WTC11 (cell line): Measurements from ENCODE around the gene PGAP6. TPM values are rescaled to one million over a fixed set of nuclear protein-coding genes. Genes with fewer than 3 reads are reported as not detected.

ENCODE experiments used
- ATAC-seq: fragments of 200-7000 bp; cut with Tn5 transposase; 2 replicates; pipeline ENCODE4 v1.10.0; 2021; ENCODE audit warnings: mild to moderate bottlenecking, moderate library complexity
- CTCF ChIA-PET: fragments of 300-600 bp; sonication (Branson Sonifier 250); formaldehyde crosslinking; loops from one replicate; lab custom pipeline; 2021; ENCODE audit warnings: antibody characterized with exemption; lab: Charles Lee
- POLR2A ChIA-PET: fragments of 350-600 bp; sonication (Branson Sonifier 250); formaldehyde crosslinking; loops from one replicate; lab custom pipeline; 2021; ENCODE audit warnings: antibody characterized with exemption; lab: Charles Lee
- DNase-seq: peaks from one replicate; pipeline ENCODE4 v3.0.0; 2021; ENCODE audit warnings: low spot score
- H3K27ac Mint-ChIP-seq: 2 replicates; pipeline ENCODE4 v1.8.0; 2021; ENCODE audit warnings: mixed read lengths
- H3K27me3 Mint-ChIP-seq: 2 replicates; pipeline ENCODE4 v1.8.0; 2021; ENCODE audit warnings: low read depth, mild to moderate bottlenecking, moderate library complexity, mixed read lengths
- H3K36me3 Mint-ChIP-seq: 2 replicates; pipeline ENCODE4 v1.8.0; 2021; ENCODE audit warnings: mixed read lengths
- H3K4me1 Mint-ChIP-seq: 2 replicates; pipeline ENCODE4 v1.8.0; 2022; ENCODE audit warnings: mixed read lengths
- H3K4me3 Mint-ChIP-seq: 2 replicates; pipeline ENCODE4 v1.8.0; 2021; ENCODE audit warnings: mild to moderate bottlenecking, moderate library complexity, mixed read lengths
- H3K9me3 Mint-ChIP-seq: 2 replicates; pipeline ENCODE4 v1.8.0; 2021; ENCODE audit warnings: mixed read lengths
- ATF1 ChIP-seq: sonication (generic); formaldehyde crosslinking; IDR thresholded peaks from 2 replicates; pipeline ENCODE4 v1.8.1; 2023; ENCODE audit warnings: mild to moderate bottlenecking, moderate library complexity, missing genetic modification reagents
- CREM ChIP-seq: sonication (generic); formaldehyde crosslinking; IDR thresholded peaks from 2 replicates; pipeline ENCODE4 v1.8.1; 2022; ENCODE audit warnings: mild to moderate bottlenecking, missing genetic modification reagents, moderate library complexity
- ERG ChIP-seq: fragments of 250-450 bp; sonication (Bioruptor Pico); IDR thresholded peaks from 2 replicates; pipeline ENCODE4 v1.8.0; 2021; ENCODE audit warnings: mild to moderate bottlenecking
- ETV6 ChIP-seq: sonication (generic); formaldehyde crosslinking; IDR thresholded peaks from 2 replicates; pipeline ENCODE4 v1.8.1; 2022; ENCODE audit warnings: mild to moderate bottlenecking, missing genetic modification reagents
- FOXP1 ChIP-seq: sonication (generic); formaldehyde crosslinking; IDR thresholded peaks from 2 replicates; pipeline ENCODE4 v1.8.0; 2022; ENCODE audit warnings: missing genetic modification reagents, mild to moderate bottlenecking, moderate library complexity, borderline replicate concordance
- GABPB1 ChIP-seq: sonication (generic); formaldehyde crosslinking; IDR thresholded peaks from 2 replicates; pipeline ENCODE4 v1.8.1; 2023; ENCODE audit warnings: mild to moderate bottlenecking, missing genetic modification reagents
- NR2C2 ChIP-seq: sonication (generic); formaldehyde crosslinking; IDR thresholded peaks from 2 replicates; pipeline ENCODE4 v1.8.0; 2022; ENCODE audit warnings: mild to moderate bottlenecking, missing genetic modification reagents
- SMAD3 ChIP-seq: sonication (generic); formaldehyde crosslinking; IDR thresholded peaks from 2 replicates; pipeline ENCODE4 v1.8.0; 2022; ENCODE audit warnings: missing genetic modification reagents, mild to moderate bottlenecking, borderline replicate concordance
- SP1 ChIP-seq: sonication (generic); formaldehyde crosslinking; conservative IDR thresholded peaks from 2 replicates; pipeline ENCODE4 v1.8.1; 2022; ENCODE audit warnings: missing genetic modification reagents
- USF1 ChIP-seq: sonication (generic); formaldehyde crosslinking; IDR thresholded peaks from 2 replicates; pipeline ENCODE4 v1.8.0; 2022; ENCODE audit warnings: mild to moderate bottlenecking, missing genetic modification reagents
- ZBTB21 ChIP-seq: sonication (generic); formaldehyde crosslinking; IDR thresholded peaks from 2 replicates; pipeline ENCODE4 v1.8.1; 2023; ENCODE audit warnings: mild to moderate bottlenecking, missing genetic modification reagents, borderline replicate concordance
- total RNA-seq: library from RNA; stranded (reverse); gene quantifications from 3 replicates; pipeline ENCODE4 v1.2.3, GENCODE V29; 2021
- TF ChIP-seq, protein P1 (sequence below): sonication (generic); formaldehyde crosslinking; IDR thresholded peaks from 2 replicates; pipeline ENCODE4 v1.8.0; 2022; ENCODE audit warnings: mild to moderate bottlenecking, missing genetic modification reagents
- TF ChIP-seq, protein P2 (sequence below): sonication (generic); formaldehyde crosslinking; IDR thresholded peaks from 2 replicates; pipeline ENCODE4 v1.8.1; 2023; ENCODE audit warnings: mild to moderate bottlenecking, missing genetic modification reagents, moderate library complexity
- TF ChIP-seq, protein P3 (sequence below): sonication (generic); formaldehyde crosslinking; IDR thresholded peaks from 2 replicates; pipeline ENCODE4 v1.8.1; 2022; ENCODE audit warnings: mild to moderate bottlenecking, moderate library complexity, missing genetic modification reagents
- TF ChIP-seq, protein P4 (sequence below): sonication (generic); formaldehyde crosslinking; IDR thresholded peaks from 2 replicates; pipeline ENCODE4 v1.8.0; 2022; ENCODE audit warnings: mild to moderate bottlenecking, missing genetic modification reagents
- TF ChIP-seq, protein P5 (sequence below): fragments of 250-450 bp; sonication (Bioruptor Pico); IDR thresholded peaks from 2 replicates; pipeline ENCODE4 v1.9.0; 2021; ENCODE audit warnings: mild to moderate bottlenecking
- TF ChIP-seq, protein P6 (sequence below): sonication (generic); formaldehyde crosslinking; IDR thresholded peaks from 2 replicates; pipeline ENCODE4 v1.8.0; 2023; ENCODE audit warnings: mild to moderate bottlenecking, missing genetic modification reagents

The PGAP6 gene
- total RNA-seq, 1 experiment from 2014 or later: 108 TPM

DNA sequence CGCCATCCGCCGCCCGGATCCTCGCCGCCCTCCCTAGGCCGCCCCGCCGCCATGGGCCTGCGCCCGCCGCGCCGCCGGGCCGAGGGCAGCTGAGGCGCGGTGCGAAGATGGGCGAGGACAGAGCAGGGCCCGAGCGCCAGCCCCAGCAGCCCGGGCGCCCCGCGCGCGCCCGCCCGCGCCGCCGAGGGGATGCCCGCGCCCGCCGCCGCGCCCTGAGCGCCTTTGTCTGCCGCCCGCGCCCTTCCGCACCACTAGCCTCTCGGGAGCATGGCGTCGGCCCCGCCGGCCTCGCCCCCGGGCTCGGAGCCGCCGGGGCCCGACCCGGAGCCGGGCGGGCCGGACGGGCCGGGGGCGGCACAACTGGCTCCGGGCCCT lies 43.9 kb upstream of the PGAP6 start:
- TF ChIP-seq, protein P1, sequence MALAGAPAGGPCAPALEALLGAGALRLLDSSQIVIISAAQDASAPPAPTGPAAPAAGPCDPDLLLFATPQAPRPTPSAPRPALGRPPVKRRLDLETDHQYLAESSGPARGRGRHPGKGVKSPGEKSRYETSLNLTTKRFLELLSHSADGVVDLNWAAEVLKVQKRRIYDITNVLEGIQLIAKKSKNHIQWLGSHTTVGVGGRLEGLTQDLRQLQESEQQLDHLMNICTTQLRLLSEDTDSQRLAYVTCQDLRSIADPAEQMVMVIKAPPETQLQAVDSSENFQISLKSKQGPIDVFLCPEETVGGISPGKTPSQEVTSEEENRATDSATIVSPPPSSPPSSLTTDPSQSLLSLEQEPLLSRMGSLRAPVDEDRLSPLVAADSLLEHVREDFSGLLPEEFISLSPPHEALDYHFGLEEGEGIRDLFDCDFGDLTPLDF (CRISPR knock-in tag): no peak
- 0 out of 2 replicates have a peak, but pooled peaks have one; percentile 1 for TF ChIP-seq ATF1 (CRISPR knock-in tag)
- TF ChIP-seq, all 79 proteins: peak for 1
- no peak overlapping the region for H3K27ac Mint-ChIP-seq
- H3K36me3 Mint-ChIP-seq: no peaks in the 10 kb centered on the region; the same call in 1 of the 2 replicates
- H3K9me3 Mint-ChIP-seq: no peaks in the 10 kb centered on the region
- ChIA-PET CTCF (interaction anchor here (0.5 to 4.2 kb wide), 7 partner anchors 24 to 187 kb away, joined by 3 to 25 read pairs (median 4); partner anchors contain the start of genes DECR2 and MRPL28), POLR2A (no interaction called here)
- peaks cover 54% of the 10 kb centered on the region for H3K27me3 Mint-ChIP-seq
- DNase-seq (peak; percentile 32), ATAC-seq (peak; percentile 54)
- peak overlapping the region; percentile 67; the same call in 1 of the 2 replicates for H3K4me3 Mint-ChIP-seq
- H3K4me1 Mint-ChIP-seq: peaks cover 14% of the 10 kb centered on the region

GRCh38 chr16:425082-425718 lies 43.4 kb upstream of the PGAP6 start, which contains the start of gene RAB11FIP3:
RAB11FIP3 (plus strand) TSS chr16:425649; CDS start chr16:426007, 358 bp downstream.
- ATAC-seq: peak; percentile 82
- Mint-ChIP-seq H3K27ac (no peak within 1 kb of the TSS), H3K36me3 (no peaks in the 10 kb centered on the region; the same call in 1 of the 2 replicates), H3K4me1 (peaks cover 14% of the 10 kb centered on the region), H3K27me3 (peaks cover 54% of the 10 kb centered on the region), H3K9me3 (no peaks in the 10 kb centered on the region), H3K4me3 (peak within 1 kb of the TSS; percentile 67)
- DNase-seq: peak; percentile 80
- ChIA-PET CTCF (interaction anchor here (0.5 to 4.2 kb wide), 8 partner anchors 10 to 186 kb away, joined by 3 to 25 read pairs (median 4); partner anchors contain the start of gene MRPL28), POLR2A (no interaction called here)
- peak; percentile 60; the same call in 1 of the 2 replicates for TF ChIP-seq USF1
- TF ChIP-seq FOXP1: peak; percentile 72; the same call in 1 of the 2 replicates
- TF ChIP-seq, protein P2, sequence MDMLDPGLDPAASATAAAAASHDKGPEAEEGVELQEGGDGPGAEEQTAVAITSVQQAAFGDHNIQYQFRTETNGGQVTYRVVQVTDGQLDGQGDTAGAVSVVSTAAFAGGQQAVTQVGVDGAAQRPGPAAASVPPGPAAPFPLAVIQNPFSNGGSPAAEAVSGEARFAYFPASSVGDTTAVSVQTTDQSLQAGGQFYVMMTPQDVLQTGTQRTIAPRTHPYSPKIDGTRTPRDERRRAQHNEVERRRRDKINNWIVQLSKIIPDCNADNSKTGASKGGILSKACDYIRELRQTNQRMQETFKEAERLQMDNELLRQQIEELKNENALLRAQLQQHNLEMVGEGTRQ: 0 out of 2 replicates have a peak, but pooled peaks have one; percentile 5
- TF ChIP-seq, protein P3, sequence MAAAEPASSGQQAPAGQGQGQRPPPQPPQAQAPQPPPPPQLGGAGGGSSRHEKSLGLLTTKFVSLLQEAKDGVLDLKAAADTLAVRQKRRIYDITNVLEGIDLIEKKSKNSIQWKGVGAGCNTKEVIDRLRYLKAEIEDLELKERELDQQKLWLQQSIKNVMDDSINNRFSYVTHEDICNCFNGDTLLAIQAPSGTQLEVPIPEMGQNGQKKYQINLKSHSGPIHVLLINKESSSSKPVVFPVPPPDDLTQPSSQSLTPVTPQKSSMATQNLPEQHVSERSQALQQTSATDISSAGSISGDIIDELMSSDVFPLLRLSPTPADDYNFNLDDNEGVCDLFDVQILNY (CRISPR knock-in tag): 0 out of 2 replicates have a peak, but pooled peaks have one; percentile 50
- TF ChIP-seq, protein P4, sequence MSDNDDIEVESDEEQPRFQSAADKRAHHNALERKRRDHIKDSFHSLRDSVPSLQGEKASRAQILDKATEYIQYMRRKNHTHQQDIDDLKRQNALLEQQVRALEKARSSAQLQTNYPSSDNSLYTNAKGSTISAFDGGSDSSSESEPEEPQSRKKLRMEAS: peak; percentile 76
- no peak for TF ChIP-seq ZBTB21 (CRISPR knock-in tag)
- TF ChIP-seq, protein P5, sequence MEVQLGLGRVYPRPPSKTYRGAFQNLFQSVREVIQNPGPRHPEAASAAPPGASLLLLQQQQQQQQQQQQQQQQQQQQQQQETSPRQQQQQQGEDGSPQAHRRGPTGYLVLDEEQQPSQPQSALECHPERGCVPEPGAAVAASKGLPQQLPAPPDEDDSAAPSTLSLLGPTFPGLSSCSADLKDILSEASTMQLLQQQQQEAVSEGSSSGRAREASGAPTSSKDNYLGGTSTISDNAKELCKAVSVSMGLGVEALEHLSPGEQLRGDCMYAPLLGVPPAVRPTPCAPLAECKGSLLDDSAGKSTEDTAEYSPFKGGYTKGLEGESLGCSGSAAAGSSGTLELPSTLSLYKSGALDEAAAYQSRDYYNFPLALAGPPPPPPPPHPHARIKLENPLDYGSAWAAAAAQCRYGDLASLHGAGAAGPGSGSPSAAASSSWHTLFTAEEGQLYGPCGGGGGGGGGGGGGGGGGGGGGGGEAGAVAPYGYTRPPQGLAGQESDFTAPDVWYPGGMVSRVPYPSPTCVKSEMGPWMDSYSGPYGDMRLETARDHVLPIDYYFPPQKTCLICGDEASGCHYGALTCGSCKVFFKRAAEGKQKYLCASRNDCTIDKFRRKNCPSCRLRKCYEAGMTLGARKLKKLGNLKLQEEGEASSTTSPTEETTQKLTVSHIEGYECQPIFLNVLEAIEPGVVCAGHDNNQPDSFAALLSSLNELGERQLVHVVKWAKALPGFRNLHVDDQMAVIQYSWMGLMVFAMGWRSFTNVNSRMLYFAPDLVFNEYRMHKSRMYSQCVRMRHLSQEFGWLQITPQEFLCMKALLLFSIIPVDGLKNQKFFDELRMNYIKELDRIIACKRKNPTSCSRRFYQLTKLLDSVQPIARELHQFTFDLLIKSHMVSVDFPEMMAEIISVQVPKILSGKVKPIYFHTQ (CRISPR knock-in tag): no peak
- TF ChIP-seq ERG: no peak
- TF ChIP-seq, protein P6, sequence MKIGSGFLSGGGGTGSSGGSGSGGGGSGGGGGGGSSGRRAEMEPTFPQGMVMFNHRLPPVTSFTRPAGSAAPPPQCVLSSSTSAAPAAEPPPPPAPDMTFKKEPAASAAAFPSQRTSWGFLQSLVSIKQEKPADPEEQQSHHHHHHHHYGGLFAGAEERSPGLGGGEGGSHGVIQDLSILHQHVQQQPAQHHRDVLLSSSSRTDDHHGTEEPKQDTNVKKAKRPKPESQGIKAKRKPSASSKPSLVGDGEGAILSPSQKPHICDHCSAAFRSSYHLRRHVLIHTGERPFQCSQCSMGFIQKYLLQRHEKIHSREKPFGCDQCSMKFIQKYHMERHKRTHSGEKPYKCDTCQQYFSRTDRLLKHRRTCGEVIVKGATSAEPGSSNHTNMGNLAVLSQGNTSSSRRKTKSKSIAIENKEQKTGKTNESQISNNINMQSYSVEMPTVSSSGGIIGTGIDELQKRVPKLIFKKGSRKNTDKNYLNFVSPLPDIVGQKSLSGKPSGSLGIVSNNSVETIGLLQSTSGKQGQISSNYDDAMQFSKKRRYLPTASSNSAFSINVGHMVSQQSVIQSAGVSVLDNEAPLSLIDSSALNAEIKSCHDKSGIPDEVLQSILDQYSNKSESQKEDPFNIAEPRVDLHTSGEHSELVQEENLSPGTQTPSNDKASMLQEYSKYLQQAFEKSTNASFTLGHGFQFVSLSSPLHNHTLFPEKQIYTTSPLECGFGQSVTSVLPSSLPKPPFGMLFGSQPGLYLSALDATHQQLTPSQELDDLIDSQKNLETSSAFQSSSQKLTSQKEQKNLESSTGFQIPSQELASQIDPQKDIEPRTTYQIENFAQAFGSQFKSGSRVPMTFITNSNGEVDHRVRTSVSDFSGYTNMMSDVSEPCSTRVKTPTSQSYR (CRISPR knock-in tag): 0 out of 2 replicates have a peak, but pooled peaks have one; percentile 35
- TF ChIP-seq SP1 (CRISPR knock-in tag): peak; percentile 76
- 0 out of 2 replicates have a peak, but pooled peaks have one; percentile 17 for TF ChIP-seq SMAD3 (CRISPR knock-in tag)
- peak; percentile 65; the same call in 1 of the 2 replicates for TF ChIP-seq CREM
- TF ChIP-seq, protein P1 (CRISPR knock-in tag): 0 out of 2 replicates have a peak, but pooled peaks have one; percentile 37
- no peak for TF ChIP-seq NR2C2 (CRISPR knock-in tag)
- 0 out of 2 replicates have a peak, but pooled peaks have one; percentile 27 for TF ChIP-seq GABPB1 (CRISPR knock-in tag)
- 0 out of 2 replicates have a peak, but pooled peaks have one; percentile 66 for TF ChIP-seq ETV6
